AG09309 (cell line): Measurements from ENCODE around the gene BRCC3.

ENCODE experiments used
- DNase-seq: peaks from one replicate; pipeline ENCODE4 v3.0.0-alpha.2; 2010; ENCODE audit warnings: low read depth
- H3K4me3 ChIP-seq: 2 replicates; pipeline ENCODE4 v1.5.1; 2011; ENCODE audit warnings: mild to moderate bottlenecking, low read depth, low read length, moderate library complexity; ENCODE audit not compliant: control insufficient read depth
- TF ChIP-seq, protein P1 (sequence below): IDR thresholded peaks from 2 replicates; pipeline ENCODE4 v1.5.1; 2011; ENCODE audit warnings: mild to moderate bottlenecking, low read depth, low read length, inconsistent platforms; ENCODE audit not compliant: insufficient read depth, control insufficient read depth; ENCODE audit errors: missing control alignments

The BRCC3 gene

DNA sequence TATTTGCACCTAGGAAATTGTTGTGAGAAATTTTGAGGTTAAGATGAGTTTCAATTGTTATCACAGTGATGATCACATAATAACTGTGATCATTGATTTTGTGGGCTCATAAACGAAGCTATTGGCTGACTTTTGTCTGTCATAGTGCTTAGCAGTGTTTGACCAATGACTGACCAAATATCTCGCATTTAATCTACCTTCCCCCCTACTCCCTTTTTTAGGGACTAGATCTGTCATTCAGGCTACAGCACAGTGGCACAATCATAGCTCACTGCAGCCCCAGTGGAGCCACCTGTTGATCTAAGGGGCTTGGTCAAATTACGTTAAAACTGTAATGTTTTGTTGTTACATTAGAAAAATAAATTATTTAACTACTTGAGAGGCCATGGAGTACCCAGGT lies 43.2 kb upstream of the BRCC3 start:
- DNase-seq: no peak
- H3K4me3 ChIP-seq: no peak overlapping the region
- TF ChIP-seq, protein P1, sequence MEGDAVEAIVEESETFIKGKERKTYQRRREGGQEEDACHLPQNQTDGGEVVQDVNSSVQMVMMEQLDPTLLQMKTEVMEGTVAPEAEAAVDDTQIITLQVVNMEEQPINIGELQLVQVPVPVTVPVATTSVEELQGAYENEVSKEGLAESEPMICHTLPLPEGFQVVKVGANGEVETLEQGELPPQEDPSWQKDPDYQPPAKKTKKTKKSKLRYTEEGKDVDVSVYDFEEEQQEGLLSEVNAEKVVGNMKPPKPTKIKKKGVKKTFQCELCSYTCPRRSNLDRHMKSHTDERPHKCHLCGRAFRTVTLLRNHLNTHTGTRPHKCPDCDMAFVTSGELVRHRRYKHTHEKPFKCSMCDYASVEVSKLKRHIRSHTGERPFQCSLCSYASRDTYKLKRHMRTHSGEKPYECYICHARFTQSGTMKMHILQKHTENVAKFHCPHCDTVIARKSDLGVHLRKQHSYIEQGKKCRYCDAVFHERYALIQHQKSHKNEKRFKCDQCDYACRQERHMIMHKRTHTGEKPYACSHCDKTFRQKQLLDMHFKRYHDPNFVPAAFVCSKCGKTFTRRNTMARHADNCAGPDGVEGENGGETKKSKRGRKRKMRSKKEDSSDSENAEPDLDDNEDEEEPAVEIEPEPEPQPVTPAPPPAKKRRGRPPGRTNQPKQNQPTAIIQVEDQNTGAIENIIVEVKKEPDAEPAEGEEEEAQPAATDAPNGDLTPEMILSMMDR: no peak

DNA sequence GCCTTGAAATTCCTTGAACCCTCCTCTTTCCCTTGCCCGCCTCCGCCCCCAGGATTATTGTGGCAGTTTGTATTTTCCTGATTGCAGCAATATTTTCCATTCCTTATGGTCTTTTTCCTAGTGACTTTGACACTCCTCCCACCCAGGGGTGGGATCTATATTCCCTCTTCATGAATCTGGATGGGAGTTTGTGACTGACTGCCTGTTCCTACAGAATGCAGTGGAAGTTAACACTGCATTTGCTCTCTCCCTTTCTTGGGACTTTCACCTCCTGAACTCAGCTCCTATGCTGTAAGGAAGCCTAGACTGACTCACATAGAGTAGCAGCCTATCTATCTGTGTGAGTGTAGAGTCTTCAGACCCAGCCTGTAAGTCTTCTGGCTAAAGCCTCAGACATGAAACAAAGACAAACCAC lies 42.4 kb upstream of the BRCC3 start:
- TF ChIP-seq, protein P1: no peak
- no peak for DNase-seq
- no peak overlapping the region for H3K4me3 ChIP-seq

DNA sequence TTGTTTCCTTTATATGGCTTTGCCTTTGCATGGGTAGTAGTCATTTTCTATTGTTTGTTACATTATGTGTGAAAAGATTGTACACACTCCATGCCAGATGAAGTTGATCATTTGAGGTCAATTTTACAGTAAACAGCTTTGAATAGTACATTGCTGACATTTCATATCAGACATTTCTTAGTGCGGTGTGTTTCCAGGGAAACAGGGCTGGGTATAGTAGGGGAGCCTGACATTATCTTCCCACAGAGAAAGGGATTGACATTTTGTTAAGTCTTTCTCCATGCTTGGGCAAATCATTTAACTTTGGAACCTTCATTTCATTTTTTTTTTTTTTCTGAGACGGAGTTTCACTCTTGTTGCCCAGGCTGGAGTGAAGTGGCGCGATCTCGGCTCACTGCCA lies 39.7 kb upstream of the BRCC3 start:
- TF ChIP-seq, protein P1: no peak
- DNase-seq: no peak
- H3K4me3 ChIP-seq: no peak overlapping the region

DNA sequence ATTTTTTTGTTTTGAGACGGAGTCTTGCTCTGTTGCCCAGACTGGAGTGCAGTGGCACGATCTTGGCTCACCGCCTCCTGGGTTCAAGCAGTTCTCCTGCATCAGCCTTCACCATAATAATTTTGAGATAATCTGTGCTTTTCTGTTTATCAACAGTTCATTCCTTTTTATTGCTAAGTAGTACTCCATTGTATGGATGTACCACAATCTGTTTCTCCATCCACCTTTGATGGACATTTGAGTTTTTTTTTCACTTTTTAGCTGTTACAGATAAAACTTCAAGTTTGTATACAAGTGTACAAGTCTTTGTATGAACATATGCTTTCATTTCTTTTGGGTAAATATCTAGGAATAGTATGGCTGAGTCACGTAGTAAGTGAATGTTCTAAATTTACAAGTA lies 35.6 kb upstream of the BRCC3 start:
- H3K4me3 ChIP-seq: no peak overlapping the region
- no peak for DNase-seq
- TF ChIP-seq, protein P1: no peak

DNA sequence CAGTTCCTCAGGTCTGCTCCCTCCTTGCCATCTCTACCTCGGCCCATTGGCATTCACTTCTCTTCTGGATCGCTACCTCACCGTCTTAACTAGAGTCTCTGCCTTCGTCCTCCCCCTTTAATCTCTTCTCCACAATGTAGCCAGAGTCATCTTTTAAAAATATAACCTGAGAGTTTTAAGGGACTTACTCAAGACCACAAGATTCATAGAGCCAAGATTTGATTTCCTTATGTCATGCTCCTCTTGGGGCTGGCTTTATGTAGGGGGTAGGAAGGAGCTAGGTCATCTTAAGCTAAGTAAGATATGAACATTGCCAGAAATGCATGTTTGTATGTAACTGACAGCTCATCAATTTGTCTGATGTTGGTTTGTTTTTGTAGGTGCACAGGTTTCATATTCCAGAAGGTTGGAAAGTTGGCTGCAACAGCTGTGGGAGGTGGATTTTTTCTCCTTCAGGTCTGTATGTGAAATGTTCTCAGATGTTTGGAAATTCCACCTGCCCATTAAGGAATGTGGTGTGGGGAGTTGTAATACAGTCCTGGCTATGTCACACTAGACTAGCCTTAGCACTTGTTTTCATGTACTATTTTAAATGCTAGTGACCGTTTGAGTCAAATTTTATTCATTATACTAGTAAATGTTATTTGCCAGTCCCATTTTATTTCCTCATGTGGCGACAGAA lies 25.0 kb upstream of the BRCC3 start:
- TF ChIP-seq, protein P1: no peak
- no peak for DNase-seq
- H3K4me3 ChIP-seq: no peak overlapping the region

DNA sequence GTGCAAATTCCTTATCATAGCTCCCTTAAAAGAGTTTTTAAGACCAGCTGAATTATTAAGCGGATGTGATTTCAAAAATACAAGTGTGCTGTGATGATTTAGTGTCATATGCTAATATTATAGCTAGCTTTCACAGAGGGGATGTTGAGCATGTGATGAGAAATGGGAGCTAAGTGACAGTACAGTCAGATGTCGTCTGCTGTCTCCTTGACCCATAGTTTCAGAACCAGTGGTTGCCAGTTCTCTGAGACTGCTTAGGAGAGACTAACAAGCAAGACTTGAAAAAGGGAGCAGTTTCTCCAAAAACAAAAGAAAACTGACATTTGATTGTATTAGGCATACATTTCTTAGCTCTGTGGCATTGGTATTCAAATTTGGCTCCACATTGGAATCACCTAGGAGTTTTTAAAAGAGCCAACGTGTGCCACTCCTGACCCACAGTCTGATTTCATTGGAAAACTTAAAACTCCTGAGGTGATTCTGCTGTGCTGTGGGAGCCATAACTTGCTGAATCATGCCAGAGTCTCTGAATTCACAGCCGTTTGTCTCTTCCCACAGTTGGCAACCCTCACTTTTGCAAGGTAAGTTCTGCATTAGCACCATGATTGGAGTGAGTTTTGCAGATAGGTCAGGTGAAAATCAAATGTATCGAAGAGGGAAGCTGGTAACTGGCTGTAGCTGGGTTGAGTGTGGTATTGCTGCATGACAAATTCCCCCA lies 24.3 kb upstream of the BRCC3 start:
- DNase-seq: no peak
- TF ChIP-seq, protein P1: no peak
- no peak overlapping the region for H3K4me3 ChIP-seq
